Fibroblast of skin of left quadriceps (primary cell): ENCODE measurements around the gene RBM12.

Source experiments
- DNase-seq, 2 experiments: peaks; one replicate each; pipeline ENCODE4 v3.0.0-alpha.2; 2013; ENCODE audit warnings: low read depth in 2 of 2

The RBM12 gene

DNA sequence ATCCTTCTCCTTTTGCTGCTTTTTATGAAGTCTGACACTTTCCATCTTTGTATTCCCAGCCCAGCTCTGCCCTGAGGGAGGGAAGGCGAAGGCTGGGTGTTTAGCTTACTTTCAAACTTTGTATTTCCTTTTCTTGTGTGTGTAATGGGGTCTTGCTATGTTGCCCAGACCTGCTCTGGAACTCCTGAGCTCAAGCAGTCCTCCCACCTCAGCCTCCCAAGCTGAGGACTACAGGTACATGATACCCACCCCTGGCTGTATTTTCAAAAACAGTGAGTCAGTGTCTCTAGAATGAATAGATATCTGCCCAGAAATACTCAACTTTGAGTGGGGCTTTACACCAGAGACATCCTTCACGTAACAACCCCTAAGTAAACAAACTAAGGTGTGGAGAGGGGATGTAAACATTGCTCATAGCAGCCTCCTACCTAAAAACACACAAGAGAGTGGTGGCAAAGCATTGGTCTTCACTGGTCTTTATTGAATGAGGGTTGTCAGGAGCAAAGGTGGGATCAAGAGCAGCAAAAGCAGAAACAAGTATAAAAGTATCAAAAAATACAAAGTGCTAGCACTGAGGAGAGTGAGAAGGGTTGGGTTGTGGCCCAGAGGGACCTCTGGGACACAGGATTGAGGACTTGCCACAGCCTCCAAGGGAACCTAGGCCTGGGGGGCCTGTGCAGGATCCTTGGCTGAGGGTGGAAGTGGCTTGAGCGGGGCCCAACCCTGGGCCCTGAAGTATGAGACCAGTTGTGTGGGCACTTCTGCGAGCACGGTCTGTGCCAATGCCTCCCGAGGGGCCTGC, 38.9 kb downstream of the RBM12 start:
- no peak for DNase-seq

DNA sequence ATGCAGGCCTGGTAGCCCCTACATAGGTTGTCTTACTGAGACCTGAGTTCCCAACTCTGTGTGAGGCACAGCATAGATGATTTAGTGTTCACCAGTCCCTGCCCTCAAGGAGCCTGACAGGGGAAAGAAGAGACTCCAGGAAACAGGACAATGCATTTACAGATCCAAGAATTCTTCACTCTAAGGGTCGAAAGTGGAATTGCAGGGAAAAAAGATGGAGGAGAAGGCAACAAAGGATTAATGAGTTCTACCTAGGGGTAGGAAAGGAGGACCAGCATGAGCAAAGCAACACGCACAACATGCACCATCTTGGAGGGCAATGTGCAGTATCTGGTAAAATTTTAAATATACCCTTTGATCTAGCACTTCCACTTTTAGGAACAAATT, 43.1 kb downstream of the RBM12 start:
- no peak for DNase-seq

DNA sequence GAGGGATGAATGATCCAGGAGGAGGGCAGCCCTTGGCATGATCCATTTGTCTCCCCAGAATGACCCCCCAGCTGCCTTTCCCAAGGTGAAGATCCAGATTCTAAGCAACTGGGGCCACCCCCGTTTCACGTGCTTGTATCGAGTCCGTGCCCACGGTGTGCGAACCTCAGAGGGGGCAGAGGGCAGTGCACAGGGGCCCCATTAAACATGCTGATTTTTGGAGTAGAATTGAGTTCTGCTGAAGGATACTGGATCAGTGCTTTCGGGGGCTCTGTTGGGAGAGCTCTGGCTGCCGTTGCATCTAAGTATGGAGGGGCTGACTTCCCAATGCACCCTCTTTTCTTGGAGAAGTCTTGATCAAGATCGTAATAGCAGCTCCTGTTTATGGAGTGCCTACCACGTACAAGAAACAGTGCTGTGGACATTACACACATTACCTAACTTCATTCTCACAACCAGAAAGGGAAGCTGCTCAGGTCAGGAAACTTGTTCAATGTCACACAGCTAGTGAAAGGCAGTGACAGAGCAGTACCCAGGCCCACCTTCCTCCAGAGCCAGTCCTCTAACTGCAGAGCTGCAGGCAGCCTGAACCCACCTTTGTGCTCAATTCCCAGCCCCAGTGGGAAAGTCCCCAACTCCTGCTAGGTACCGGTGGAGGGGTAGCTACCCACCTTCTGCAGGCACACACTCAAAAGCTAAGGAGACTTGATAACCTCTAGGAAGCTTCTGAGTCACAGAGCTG, 43.7 kb downstream of the RBM12 start:
- DNase-seq = no peak

GRCh38 chr20:35619196-35620095, 45.3 kb downstream of the RBM12 start:
- peak; percentile 62 to 63 for DNase-seq

GRCh38 chr20:35618263-35619131, 46.2 kb downstream of the RBM12 start:
- DNase-seq = no peak

DNA sequence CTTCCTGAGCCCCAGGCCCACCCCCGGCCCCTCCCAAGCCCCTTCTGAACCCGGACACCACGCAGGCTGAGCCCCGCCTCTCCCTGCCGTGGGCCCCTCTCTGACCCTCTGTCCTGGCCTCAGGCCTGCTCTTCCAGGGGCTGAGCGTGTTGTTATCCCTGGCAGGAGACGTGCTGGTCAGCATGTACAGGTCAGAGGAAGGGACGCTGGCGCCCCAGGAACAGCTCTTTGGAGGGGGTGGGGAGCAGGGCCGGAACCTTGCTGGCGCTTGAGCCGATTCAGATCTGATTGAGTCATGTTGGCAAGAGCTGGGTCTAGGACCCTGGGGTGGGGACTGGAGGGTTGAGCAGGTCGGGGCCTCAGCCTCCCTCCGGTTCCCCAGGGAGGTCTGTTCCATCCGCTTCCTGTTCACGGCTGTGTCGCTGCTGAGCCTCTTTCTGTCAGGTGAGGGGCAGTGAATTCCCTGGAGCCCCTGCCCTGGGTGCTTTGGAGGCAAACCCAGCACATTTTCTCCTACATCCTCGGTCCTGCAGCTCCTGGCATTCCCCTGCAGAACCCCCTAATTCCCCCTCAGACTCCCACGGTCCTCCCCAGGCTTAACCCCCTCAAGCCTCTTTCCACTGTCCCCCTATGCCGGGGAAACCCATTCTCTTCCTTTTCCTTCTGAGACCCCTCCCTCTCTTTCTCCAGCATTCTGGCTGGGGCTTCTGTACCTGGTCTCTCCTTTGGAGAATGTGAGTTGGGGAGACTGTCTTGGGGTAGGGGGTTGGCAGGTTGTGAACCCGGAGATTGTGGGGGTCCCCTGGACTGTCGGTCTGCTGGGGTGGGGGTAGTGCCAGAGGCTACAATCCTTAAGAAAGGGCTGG, 47.1 kb downstream of the RBM12 start:
- peak in 1 of 2 experiments; percentile 12 for DNase-seq

GRCh38 chr20:35616465-35617396, 48.0 kb downstream of the RBM12 start:
- peak; percentile 53 to 99 for DNase-seq

- DNase-seq = peak in 1 of 2 experiments; percentile 99
Measured at GRCh38 chr20:35615667-35616464, 48.8 kb downstream of the RBM12 start, which contains the start of gene SPAG4. TSS of gene SPAG4 (plus strand) at chr20:35615829. CDS start at chr20:35616004, 175 bp downstream.

- DNase-seq = no peak
Measured at GRCh38 chr20:35611482-35611881, 53.2 kb downstream of the RBM12 start.

DNA sequence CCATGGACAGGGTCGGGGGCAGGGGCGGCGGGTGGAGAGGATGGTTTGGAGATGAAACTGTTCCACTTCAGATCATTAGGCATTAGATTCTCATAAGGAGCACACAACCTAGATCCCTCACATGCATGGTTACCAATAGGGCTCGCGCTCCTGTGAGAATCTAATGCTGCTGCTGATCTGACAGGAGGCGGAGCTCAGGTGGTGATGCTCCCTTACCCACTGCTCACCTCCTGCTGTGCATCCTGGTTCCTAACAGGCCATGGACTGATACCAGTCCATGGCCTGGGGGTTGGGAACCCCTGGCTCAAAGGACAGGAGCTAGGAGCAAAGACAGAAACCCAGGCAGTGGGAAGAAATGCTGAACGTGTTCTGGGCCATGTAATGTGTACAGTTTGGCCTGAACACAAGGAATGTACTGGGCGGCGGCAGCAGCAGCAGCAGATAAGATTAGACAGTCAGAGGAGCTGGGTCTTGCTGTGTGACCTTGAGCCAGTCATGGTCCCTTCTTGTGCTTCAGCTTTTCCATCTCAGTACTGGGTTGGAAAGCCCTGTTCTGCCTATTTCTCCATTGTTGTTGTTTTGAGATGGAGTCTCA, 53.8 kb downstream of the RBM12 start:
- no peak for DNase-seq

GRCh38 chr20:35607003-35607735, 57.5 kb downstream of the RBM12 start:
- DNase-seq = no peak

GRCh38 chr20:35606127-35606526, 58.6 kb downstream of the RBM12 start:
- no peak for DNase-seq

DNA sequence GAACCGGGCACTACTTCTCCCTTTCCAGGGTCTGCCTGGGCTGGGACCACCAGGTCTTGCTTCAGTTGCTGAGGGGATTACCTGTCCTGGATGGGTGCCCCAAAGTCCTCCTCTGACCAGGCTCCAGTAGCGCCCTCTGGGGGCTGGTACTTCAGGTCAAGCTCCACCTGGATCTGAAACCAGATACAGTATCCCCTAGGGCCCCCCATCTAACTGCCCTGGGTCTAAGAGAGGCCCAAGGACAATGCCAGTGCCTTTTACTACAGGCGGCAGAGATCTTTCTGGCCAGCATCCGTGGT, 60.3 kb downstream of the RBM12 start:
- no peak for DNase-seq

GRCh38 chr20:35603695-35604448, 60.8 kb downstream of the RBM12 start:
- DNase-seq = no peak

DNA sequence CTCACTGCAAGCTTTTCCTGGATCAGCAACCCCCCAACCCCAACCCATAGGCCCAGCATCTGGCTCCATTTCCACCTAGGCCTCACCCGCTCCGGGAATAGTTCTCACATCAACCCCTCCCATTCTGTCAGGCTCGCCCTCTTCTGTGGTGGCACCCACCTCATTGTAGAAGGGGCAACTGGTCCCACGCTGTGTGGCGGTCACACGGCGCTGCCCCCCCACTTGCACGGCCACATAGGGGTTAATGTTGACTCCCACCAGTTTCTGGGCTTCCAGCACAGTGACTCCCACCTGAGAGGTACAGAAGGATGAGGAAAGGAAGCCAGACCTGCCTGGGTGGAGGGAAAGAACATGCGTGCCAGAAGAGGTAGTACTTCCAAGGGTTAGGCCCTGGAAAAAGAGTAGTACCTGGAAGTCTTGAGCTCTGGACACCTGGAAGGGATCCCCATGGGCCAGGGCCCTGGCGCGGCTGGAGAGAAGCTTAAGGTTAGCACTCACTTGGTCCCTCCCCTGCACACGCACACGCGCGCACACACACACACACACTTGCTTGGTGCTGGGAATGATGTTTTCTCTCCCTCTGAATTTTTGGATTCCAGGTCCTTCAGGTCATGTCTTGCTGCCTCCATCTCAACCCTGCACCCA, 61.7 kb downstream of the RBM12 start:
- DNase-seq = no peak

- DNase-seq = no peak
Measured at GRCh38 chr20:35601990-35602389, 62.7 kb downstream of the RBM12 start.
